HG02678 (cell line): ENCODE data around the gene GCA.

ENCODE experiments used
- ATAC-seq: cut with Tn5 transposase; IDR thresholded peaks from one replicate; pipeline ENCODE4 v1.9.1; 2021; ENCODE audit warnings: mild to moderate bottlenecking, moderate library complexity; ENCODE audit not compliant: unreplicated experiment

GCA gene

GRCh38 chr2:162403884-162404283, 60.0 kb downstream of the GCA start:
- no peak for ATAC-seq
